ENCODE data around the gene KRTAP10-8. TPM values are rescaled to one million over a fixed set of nuclear protein-coding genes. Genes with fewer than 3 reads are reported as not detected.
A peak's percentile ranks its signal among the peaks of the same experiment; 100 is the strongest.
"Not testable (repeated sequence)": the region's sequence is repeated elsewhere in the genome, so short reads cannot be mapped to it uniquely, and the experiment has no call there.

KRTAP10-8 gene
- total RNA-seq, 1 experiment from 2014 or later: not detected

GRCh38 chr21:44648557-44649311 lies 36.9 kb downstream of the KRTAP10-8 start:
- no peak for DNase-seq (ENCODE audit: low read depth, low spot score)
- in situ Hi-C loops (cut with HindIII; ENCODE audit: low pct_unique_long_range_greater_than_20kb, low sequenced_read_pairs): no loop called here

DNA sequence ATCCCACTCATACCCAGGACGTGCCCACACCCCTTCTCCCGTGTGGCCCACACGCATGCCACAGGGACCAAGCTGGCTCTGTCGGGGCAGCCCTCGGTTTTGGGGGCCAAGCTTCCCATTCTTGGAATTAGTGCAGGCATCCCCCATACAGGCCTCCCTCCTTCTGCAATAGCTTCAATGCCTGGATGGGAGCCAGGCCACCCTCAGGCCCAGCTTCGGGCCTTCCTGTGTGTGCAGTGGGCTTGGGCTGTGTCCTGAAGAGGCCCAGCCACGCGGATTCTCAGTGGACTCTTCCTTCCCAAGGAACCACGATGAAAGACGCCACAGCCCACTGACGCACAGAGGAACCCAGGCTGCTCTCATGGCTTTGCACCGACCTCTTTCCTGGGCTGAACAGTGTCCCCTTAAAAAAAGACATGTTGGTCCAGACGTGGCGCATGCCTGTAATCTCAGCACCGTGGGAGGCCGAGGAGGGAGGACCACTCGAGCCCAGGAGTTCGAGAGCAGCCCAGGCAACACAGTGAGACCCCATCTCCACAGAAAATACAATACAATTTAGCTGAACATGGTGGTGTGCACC lies 37.7 kb downstream of the KRTAP10-8 start:
- DNase-seq (ENCODE audit: low read depth, low spot score): no peak
- in situ Hi-C loops (cut with HindIII; ENCODE audit: low pct_unique_long_range_greater_than_20kb, low sequenced_read_pairs): no loop called here

GRCh38 chr21:44650265-44650972 lies 38.5 kb downstream of the KRTAP10-8 start:
- no peak for DNase-seq (ENCODE audit: low read depth, low spot score)
- in situ Hi-C loops (cut with HindIII; ENCODE audit: low pct_unique_long_range_greater_than_20kb, low sequenced_read_pairs): no loop called here

- in situ Hi-C loops (cut with HindIII; ENCODE audit: low pct_unique_long_range_greater_than_20kb, low sequenced_read_pairs): no loop called here
- no peak for DNase-seq (ENCODE audit: low read depth, low spot score)
These were observed 39.2 kb downstream of the KRTAP10-8 start for GRCh38 chr21:44650973-44651675.

GRCh38 chr21:44653123-44653522 lies 41.2 kb downstream of the KRTAP10-8 start:
- DNase-seq (ENCODE audit: low read depth, low spot score): peak; percentile 34
- in situ Hi-C loops (cut with HindIII; ENCODE audit: low pct_unique_long_range_greater_than_20kb, low sequenced_read_pairs): no loop called here

DNA sequence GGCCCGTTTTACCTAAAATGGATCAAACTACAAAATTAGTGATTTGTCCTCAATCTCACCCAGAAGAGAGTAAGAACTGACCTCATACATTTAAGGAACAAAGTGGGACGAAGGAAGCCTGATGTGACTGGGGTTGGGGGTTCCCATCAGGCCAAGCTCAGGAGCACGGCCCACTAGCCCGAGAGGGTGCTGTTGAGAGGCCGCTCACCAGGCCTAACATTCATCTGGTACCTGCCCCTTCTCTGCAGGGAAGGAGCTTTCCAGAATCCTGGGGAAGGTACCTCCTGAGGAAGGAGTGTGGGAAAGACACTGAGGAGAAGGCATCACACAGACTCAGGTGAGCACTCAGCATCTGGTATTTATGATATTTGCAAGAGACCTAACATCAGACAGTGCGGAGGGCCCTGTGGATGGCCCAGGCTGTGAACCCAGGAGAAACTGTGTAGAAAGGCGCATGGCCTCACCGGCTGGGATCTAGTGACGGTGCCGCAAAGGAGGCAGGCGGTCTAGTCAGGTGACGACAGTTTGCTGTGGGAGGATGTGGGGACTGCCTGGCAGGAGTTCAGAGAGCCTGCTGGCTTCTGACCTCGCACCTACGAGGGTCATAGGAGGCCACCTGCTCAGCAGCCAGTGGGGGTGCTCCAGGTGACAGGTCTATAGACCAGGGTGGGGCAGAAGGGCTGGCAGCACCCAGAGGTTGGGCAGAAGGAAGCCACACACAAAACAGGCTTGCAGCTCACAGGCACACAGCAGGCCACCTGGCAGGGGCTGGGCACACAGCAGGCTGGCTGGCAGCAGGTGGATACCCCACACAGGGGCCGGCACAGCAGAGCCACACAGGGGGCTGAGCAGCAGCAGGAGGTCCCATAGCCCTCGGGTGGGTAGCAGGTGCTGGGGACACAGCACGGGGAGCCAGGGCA lies 42.0 kb downstream of the KRTAP10-8 start:
- in situ Hi-C loops (cut with HindIII; ENCODE audit: low pct_unique_long_range_greater_than_20kb, low sequenced_read_pairs): no loop called here
- DNase-seq (ENCODE audit: low read depth, low spot score): no peak

GRCh38 chr21:44654576-44655175 lies 42.8 kb downstream of the KRTAP10-8 start, which contains the start of gene KRTAP12-4:
Gene KRTAP12-4, minus strand, starts transcription at chr21:44654659. Its CDS starts 45 bp downstream, at chr21:44654614.
- in situ Hi-C loops (cut with HindIII; ENCODE audit: low pct_unique_long_range_greater_than_20kb, low sequenced_read_pairs): no loop called here
- DNase-seq (ENCODE audit: low read depth, low spot score): no peak

DNA sequence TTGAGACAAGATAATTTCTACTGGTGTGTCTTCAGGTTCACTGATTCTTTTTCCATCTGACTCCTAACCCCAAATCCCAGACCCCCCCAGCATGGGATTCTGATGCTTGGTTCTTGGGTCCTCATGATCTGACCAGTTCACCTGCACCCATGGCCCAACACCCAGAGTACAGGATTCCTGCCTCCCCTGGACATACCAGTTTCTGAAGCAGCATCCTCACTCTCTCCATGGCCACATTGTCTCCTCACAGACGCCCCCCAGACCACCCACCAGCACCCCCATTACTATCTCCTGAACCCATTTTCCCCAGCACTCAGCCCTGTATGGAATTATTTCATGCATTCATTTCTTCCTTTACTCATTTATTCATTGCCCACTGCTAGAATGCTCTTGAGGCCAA lies 45.0 kb downstream of the KRTAP10-8 start:
- in situ Hi-C loops (cut with HindIII; ENCODE audit: low pct_unique_long_range_greater_than_20kb, low sequenced_read_pairs): no loop called here

GRCh38 chr21:44657635-44658540 lies 46.0 kb downstream of the KRTAP10-8 start, which contains the start of gene KRTAP12-3:
Gene KRTAP12-3, plus strand, starts transcription at chr21:44657932. Its CDS starts 48 bp downstream, at chr21:44657980.
- DNase-seq (ENCODE audit: low read depth, low spot score): no peak
- in situ Hi-C loops (cut with HindIII; ENCODE audit: low pct_unique_long_range_greater_than_20kb, low sequenced_read_pairs): no loop called here

More for the DNA sequence above, 45.0 kb downstream of the KRTAP10-8 start:
- no peak for DNase-seq (ENCODE audit: low read depth, low spot score)

DNA sequence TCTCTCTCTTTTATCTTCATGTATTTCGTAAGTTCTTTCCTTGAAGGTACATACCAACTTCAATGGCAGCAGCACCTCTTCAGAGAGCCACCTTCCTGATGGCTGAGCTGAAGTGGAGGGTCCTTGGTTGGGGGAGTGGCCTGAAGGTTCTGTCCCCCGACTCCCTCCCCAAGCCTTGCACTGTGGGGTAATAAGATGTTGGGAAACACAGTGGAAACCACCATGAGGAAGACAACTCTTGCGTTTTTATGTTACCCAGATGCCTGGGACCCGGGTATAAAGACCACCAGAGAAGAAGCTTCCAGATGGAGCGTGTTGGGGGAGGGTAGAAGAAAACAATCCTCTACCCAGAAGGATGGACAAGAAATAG lies 46.6 kb downstream of the KRTAP10-8 start:
- in situ Hi-C loops (cut with HindIII; ENCODE audit: low pct_unique_long_range_greater_than_20kb, low sequenced_read_pairs): no loop called here
- no peak for DNase-seq (ENCODE audit: low read depth, low spot score)

DNA sequence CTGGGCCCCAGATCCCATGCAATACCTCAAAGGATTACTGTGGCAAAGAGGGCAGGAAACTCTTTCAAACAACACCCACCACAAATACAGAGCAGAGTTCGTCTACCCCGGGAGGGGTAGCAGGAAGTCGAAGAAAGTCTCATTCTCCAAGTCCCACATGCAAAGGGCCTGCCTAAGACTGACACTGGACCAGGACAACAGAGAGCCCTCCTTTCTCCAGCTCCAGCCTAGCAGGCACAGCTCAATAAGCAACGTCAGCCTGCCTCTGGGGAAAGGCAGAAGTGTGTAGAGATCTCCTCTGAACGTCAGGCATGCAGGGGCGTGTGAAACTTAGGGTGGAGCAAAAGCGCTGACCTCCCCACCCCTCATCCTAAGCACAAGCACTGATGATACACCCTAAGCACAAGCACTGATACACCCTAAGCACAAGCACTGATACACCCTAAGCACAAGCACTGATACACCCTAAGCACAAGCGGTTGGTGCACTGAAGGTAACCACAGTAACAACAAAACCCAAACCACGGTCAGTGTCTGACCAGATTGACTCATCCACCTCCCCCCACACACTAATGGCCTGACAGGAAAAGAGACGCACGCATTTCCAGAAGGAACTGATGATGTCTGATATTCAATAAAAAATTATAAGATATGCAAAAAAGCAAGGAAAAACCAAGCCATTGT lies 47.2 kb downstream of the KRTAP10-8 start:
- in situ Hi-C loops (cut with HindIII; ENCODE audit: low pct_unique_long_range_greater_than_20kb, low sequenced_read_pairs): no loop called here
- DNase-seq (ENCODE audit: low read depth, low spot score): no peak

DNA sequence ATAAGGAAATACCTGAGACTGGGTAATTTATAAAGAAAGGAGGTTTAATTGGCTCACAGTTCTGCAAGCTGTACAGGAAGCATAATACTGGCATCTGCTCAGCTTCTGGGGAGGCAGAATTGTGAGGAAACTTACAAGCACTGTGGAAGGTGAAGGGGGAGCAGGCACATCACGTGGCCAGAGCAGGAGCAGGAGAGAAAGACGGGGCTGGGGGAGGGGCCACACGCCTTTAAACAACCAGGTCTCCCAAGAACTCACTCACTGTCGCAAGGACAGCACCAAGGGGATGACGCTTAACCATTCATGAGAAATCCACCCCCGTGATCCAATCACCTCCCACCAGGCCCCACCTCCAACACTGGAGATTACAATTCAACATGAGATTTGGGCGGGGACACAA lies 49.7 kb downstream of the KRTAP10-8 start:
- DNase-seq (ENCODE audit: low read depth, low spot score); in situ Hi-C loops (cut with HindIII; ENCODE audit: low pct_unique_long_range_greater_than_20kb, low sequenced_read_pairs): not testable (repeated sequence)

Data from SK-MEL-5 (cell line).